ENCODE data around the gene BRD7. TPM values are rescaled to one million over a fixed set of nuclear protein-coding genes. Genes with fewer than 3 reads are reported as not detected.

The BRD7 gene
- total RNA-seq, 1 experiment from 2014 or later, result 122 TPM

- ChIA-PET POLR2A (no interaction called here), CTCF (no interaction called here)
- DNase-seq (ENCODE audit: low spot score), result no peak
- Mint-ChIP-seq H3K4me3 (no peak overlapping the region), H3K9me3 (no peaks in the 10 kb centered on the region), H3K4me1 (no peaks in the 10 kb centered on the region), H3K27ac (no peak overlapping the region), H3K27me3 (ENCODE audit: low read depth) (no peaks in the 10 kb centered on the region), H3K36me3 (peaks cover 62% of the 10 kb centered on the region)
- no peak for TF ChIP-seq KAT7 (CRISPR knock-in tag; IDR thresholded peaks at IDR 0.05; ENCODE audit: borderline replicate concordance)
- TF ChIP-seq TP53 (CRISPR knock-in tag; IDR thresholded peaks at IDR 0.05), result no peak
- no peak for TF ChIP-seq ZNF423 (CRISPR knock-in tag; IDR thresholded peaks at IDR 0.05)
- TF ChIP-seq STAT6 (CRISPR knock-in tag; conservative IDR thresholded peaks at IDR 0.05; ENCODE audit: low read depth), result no peak
- no peak for TF ChIP-seq TEAD4 (CRISPR knock-in tag; IDR thresholded peaks at IDR 0.05)
- no peak for TF ChIP-seq NR1H2 (CRISPR knock-in tag; IDR thresholded peaks at IDR 0.05)
- no peak for ATAC-seq
Observed at GRCh38 chr16:50322333-50322732, 46.5 kb downstream of the BRD7 start.

- ChIA-PET CTCF (no interaction called here), POLR2A (no interaction called here)
- H3K9me3 Mint-ChIP-seq, result no peaks in the 10 kb centered on the region
- H3K4me1 Mint-ChIP-seq, result no peaks in the 10 kb centered on the region
- no peak for TF ChIP-seq TCF7 (CRISPR knock-in tag; IDR thresholded peaks at IDR 0.05; ENCODE audit: low read depth)
- no peak for TF ChIP-seq MYBL2 (CRISPR knock-in tag; IDR thresholded peaks at IDR 0.05)
- TF ChIP-seq RORB (CRISPR knock-in tag; IDR thresholded peaks at IDR 0.05), result no peak
- TF ChIP-seq ZNF121 (CRISPR knock-in tag; IDR thresholded peaks at IDR 0.05), result no peak
- no peak for TF ChIP-seq NR3C1 (CRISPR knock-in tag; conservative IDR thresholded peaks at IDR 0.05; ENCODE audit: low read depth)
- TF ChIP-seq ZNF396 (CRISPR knock-in tag; IDR thresholded peaks at IDR 0.05; ENCODE audit: borderline replicate concordance), result no peak
- TF ChIP-seq TEAD1 (CRISPR knock-in tag; IDR thresholded peaks at IDR 0.05), result no peak
- no peak for TF ChIP-seq TEAD4 (CRISPR knock-in tag; IDR thresholded peaks at IDR 0.05)
- no peak overlapping the region for H3K4me3 Mint-ChIP-seq
- no peak overlapping the region for H3K27ac Mint-ChIP-seq
- H3K27me3 Mint-ChIP-seq (ENCODE audit: low read depth), result no peaks in the 10 kb centered on the region
- H3K36me3 Mint-ChIP-seq, result peaks cover 57% of the 10 kb centered on the region
- ATAC-seq (no peak), DNase-seq (ENCODE audit: low spot score) (no peak)
Observed at GRCh38 chr16:50320310-50320709, 48.5 kb downstream of the BRD7 start.

GRCh38 chr16:50318796-50319578, 49.8 kb downstream of the BRD7 start:
- H3K4me3 Mint-ChIP-seq, result no peak overlapping the region
- H3K27me3 Mint-ChIP-seq (ENCODE audit: low read depth), result no peaks in the 10 kb centered on the region
- no peaks in the 10 kb centered on the region for H3K9me3 Mint-ChIP-seq
- no peak for DNase-seq (ENCODE audit: low spot score)
- ChIA-PET POLR2A (no interaction called here), CTCF (no interaction called here)
- H3K4me1 Mint-ChIP-seq, result no peaks in the 10 kb centered on the region
- no peak for ATAC-seq
- H3K36me3 Mint-ChIP-seq, result peaks cover 49% of the 10 kb centered on the region
- no peak overlapping the region for H3K27ac Mint-ChIP-seq
- TF ChIP-seq JUN (CRISPR knock-in tag; IDR thresholded peaks at IDR 0.05) (no peak), RELA (CRISPR knock-in tag; IDR thresholded peaks at IDR 0.05; ENCODE audit: borderline replicate concordance) (no peak), ATF6 (CRISPR knock-in tag; IDR thresholded peaks at IDR 0.05) (no peak), ZNF512 (CRISPR knock-in tag; IDR thresholded peaks at IDR 0.05; ENCODE audit: borderline replicate concordance) (no peak), CDX4 (CRISPR knock-in tag; IDR thresholded peaks at IDR 0.05; ENCODE audit: borderline replicate concordance) (no peak), PREB (CRISPR knock-in tag; IDR thresholded peaks at IDR 0.05; ENCODE audit: borderline replicate concordance) (no peak), PRRX2 (CRISPR knock-in tag; IDR thresholded peaks at IDR 0.05) (no peak), ZNF138 (CRISPR knock-in tag; conservative IDR thresholded peaks at IDR 0.05) (no peak), ZBTB43 (CRISPR knock-in tag; IDR thresholded peaks at IDR 0.05) (no peak), E2F5 (CRISPR knock-in tag; IDR thresholded peaks at IDR 0.05) (no peak)
